ENCODE results near the gene MOV10L1.
A peak's percentile ranks its signal among the peaks of the same experiment; 100 is the strongest.

The MOV10L1 gene

DNA sequence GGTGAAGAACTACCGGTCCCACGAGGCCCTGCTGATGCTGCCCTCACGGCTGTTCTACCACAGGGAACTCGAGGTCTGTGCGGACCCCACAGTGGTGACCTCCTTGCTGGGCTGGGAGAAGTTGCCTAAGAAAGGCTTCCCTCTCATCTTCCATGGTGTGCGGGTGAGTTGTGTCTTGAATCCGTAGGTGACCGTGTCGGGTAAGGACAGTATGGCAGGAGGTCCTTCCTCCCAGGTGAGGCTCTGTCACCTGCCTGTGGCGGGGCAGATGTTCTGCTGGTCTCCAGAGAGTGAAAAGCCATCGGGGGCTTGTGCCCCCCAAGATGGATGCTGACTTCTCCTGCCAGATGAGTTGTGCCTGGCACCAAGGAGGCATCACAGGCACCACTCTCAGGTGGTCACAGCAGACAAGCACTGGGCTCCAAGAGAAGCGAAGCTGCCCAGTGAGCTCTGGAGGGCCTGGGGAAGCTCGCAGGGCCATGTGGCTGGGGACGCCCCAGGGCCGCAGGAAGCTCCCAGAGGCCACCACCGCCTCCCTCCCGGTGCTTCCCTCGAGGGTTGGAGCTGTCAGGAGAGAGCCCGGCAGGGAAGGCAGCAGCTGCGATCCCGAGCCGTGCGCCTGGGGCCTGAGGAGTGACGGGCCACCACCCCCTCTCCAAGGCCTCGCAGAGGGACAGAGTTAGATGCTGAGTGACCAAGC lies 63.4 kb downstream of the MOV10L1 start:
- no peak overlapping the region for H2AK5ac ChIP-seq (ENCODE audit: low read depth, low read length)
- peaks cover 2% of the 10 kb centered on the region for H3K79me1 ChIP-seq (ENCODE audit: low read depth, low read length)
- H2BK120ac ChIP-seq (ENCODE audit: low read depth, low read length): no peak overlapping the region
- no peak overlapping the region for H4K8ac ChIP-seq (ENCODE audit: low read depth, low read length)
- H2BK15ac ChIP-seq (ENCODE audit: low read length): no peak overlapping the region
- no peak overlapping the region for H3K4me2 ChIP-seq (ENCODE audit: insufficient read depth, low read length, poor library complexity, severe bottlenecking)
- H4K91ac ChIP-seq (ENCODE audit: low read depth, low read length, poor library complexity): no peak overlapping the region
- no peak overlapping the region for H3K23ac ChIP-seq (ENCODE audit: low read depth, low read length, poor library complexity)
- no peaks in the 10 kb centered on the region for H3K4me1 ChIP-seq (ENCODE audit: control insufficient read depth in 2 of 2, insufficient read depth in 1 of 2, low read depth in 1 of 2, low read length in 2 of 2)
- H2AFZ ChIP-seq (ENCODE audit: low read length): no peak overlapping the region
- H3K27me3 ChIP-seq (ENCODE audit: control insufficient read depth in 3 of 3, insufficient read depth in 3 of 3, low read depth in 1 of 3, low read length in 3 of 3): peaks cover 0 to 15% (median 0%) of the 10 kb centered on the region in 3 experiments
- H3K4ac ChIP-seq (ENCODE audit: low read length): no peak overlapping the region
- H2BK5ac ChIP-seq (ENCODE audit: low read length): peak overlapping the region; percentile 22
- H3K36me3 ChIP-seq (replicated peaks in 1 of 2; ENCODE audit: control insufficient read depth in 2 of 2, insufficient read depth in 2 of 2, low read length in 2 of 2): no peaks in the 10 kb centered on the region
- H3K14ac ChIP-seq (ENCODE audit: low read length): peak overlapping the region; percentile 76
- H3K27ac ChIP-seq (replicated peaks; ENCODE audit: low read length): no peak overlapping the region
- no peak overlapping the region for H2BK12ac ChIP-seq (ENCODE audit: low read length)
- no peak overlapping the region for H3K18ac ChIP-seq (ENCODE audit: low read length)
- no peaks in the 10 kb centered on the region for H3K9me3 ChIP-seq (replicated peaks in 1 of 2; ENCODE audit: control insufficient read depth in 2 of 2, insufficient read depth in 1 of 2, low read depth in 1 of 2, low read length in 2 of 2)
- H3K4me3 ChIP-seq (ENCODE audit: low read length in 2 of 2): no peak overlapping the region
- no peak overlapping the region for H3K9ac ChIP-seq (ENCODE audit: low read depth, low read length, poor library complexity)
- no CpG with 5 or more reads among the region's 25 CpGs for WGBS, 2 donors (ENCODE audit: extremely low coverage in 2 of 2, insufficient read length in 2 of 2, insufficient replicate concordance in 1 of 2)
- no peak for DNase-seq (ENCODE audit: low spot score)

DNA sequence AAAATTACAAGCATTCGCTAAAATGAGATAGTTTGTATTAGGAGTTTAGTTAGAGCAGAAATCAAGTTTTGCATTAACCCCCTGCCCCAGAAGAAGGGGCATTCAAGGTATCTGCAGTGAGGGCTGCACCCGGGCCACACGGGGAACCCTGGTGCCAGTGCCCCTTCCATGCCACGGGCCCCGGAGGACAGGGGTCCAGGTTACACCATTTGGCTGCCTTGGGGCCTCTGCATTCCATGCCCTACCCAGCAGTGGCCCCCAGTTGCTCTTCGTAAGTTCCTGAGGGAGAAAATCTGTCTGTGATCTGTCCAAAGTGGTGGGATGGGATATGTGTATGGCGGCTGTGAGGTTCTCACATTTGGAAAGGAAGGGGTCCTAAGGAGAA lies 63.9 kb downstream of the MOV10L1 start:
- Histone ChIP-seq H3K23ac (ENCODE audit: low read depth, low read length, poor library complexity) (no peak overlapping the region), H2BK120ac (ENCODE audit: low read depth, low read length) (no peak overlapping the region), H3K79me1 (ENCODE audit: low read depth, low read length) (peaks cover 2% of the 10 kb centered on the region), H3K18ac (ENCODE audit: low read length) (peak overlapping the region; percentile 45), H2AFZ (ENCODE audit: low read length) (no peak overlapping the region), H2AK5ac (ENCODE audit: low read depth, low read length) (peak overlapping the region; percentile 51), H3K9me3 (replicated peaks in 1 of 2; ENCODE audit: control insufficient read depth in 2 of 2, insufficient read depth in 1 of 2, low read depth in 1 of 2, low read length in 2 of 2) (no peaks in the 10 kb centered on the region), H4K91ac (ENCODE audit: low read depth, low read length, poor library complexity) (no peak overlapping the region), H3K4ac (ENCODE audit: low read length) (no peak overlapping the region), H3K4me2 (ENCODE audit: insufficient read depth, low read length, poor library complexity, severe bottlenecking) (no peak overlapping the region), H3K4me3 (ENCODE audit: low read length in 2 of 2) (no peak overlapping the region), H3K14ac (ENCODE audit: low read length) (no peak overlapping the region), H2BK12ac (ENCODE audit: low read length) (no peak overlapping the region), H4K8ac (ENCODE audit: low read depth, low read length) (no peak overlapping the region), H3K4me1 (ENCODE audit: control insufficient read depth in 2 of 2, insufficient read depth in 1 of 2, low read depth in 1 of 2, low read length in 2 of 2) (no peaks in the 10 kb centered on the region), H3K9ac (ENCODE audit: low read depth, low read length, poor library complexity) (no peak overlapping the region), H3K36me3 (replicated peaks in 1 of 2; ENCODE audit: control insufficient read depth in 2 of 2, insufficient read depth in 2 of 2, low read length in 2 of 2) (no peaks in the 10 kb centered on the region), H2BK15ac (ENCODE audit: low read length) (no peak overlapping the region), H3K27me3 (ENCODE audit: control insufficient read depth in 3 of 3, insufficient read depth in 3 of 3, low read depth in 1 of 3, low read length in 3 of 3) (peaks cover 0 to 20% (median 0%) of the 10 kb centered on the region in 3 experiments), H2BK5ac (ENCODE audit: low read length) (peak overlapping the region; percentile 22), H3K27ac (replicated peaks; ENCODE audit: low read length) (no peak overlapping the region)
- no peak for DNase-seq (ENCODE audit: low spot score)
- no CpG with 5 or more reads among the region's 7 CpGs for WGBS, 2 donors (ENCODE audit: extremely low coverage in 2 of 2, insufficient read length in 2 of 2, insufficient replicate concordance in 1 of 2)

DNA sequence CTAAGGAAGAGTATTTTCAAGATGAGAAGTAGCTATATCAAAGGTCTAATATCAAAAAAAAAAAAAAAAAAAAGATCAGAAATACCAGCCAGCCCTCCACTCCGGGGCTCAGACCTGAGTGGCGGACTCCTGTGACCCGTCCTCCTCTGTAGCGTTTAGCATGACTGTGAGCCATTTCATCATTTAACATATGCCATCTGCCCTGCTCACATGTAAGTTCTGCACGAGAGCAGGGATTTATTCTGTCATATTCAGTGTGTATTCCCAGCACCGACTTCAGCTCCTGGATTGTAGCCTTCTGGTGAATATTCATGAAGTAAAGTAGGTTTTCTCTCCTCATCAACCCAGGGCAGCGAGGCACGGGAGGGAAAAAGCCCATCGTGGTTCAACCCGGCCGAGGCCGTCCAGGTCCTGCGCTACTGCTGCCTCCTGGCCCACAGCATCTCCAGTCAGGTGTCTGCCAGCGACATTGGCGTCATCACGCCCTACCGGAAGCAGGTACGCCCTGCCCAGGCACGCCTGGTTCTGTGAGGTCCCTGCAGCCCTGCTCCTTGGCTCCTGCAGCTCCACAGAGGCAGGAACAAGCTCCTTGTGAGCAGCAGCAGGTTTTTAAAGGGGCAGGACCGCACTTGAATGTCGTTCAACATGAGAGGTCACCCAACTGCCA lies 68.0 kb downstream of the MOV10L1 start:
- H2BK15ac ChIP-seq (ENCODE audit: low read length): no peak overlapping the region
- no peaks in the 10 kb centered on the region for H3K9me3 ChIP-seq (replicated peaks in 1 of 2; ENCODE audit: control insufficient read depth in 2 of 2, insufficient read depth in 1 of 2, low read depth in 1 of 2, low read length in 2 of 2)
- H3K27me3 ChIP-seq (ENCODE audit: control insufficient read depth in 3 of 3, insufficient read depth in 3 of 3, low read depth in 1 of 3, low read length in 3 of 3): peaks cover 0 to 28% (median 0%) of the 10 kb centered on the region in 3 experiments
- no peak overlapping the region for H2BK5ac ChIP-seq (ENCODE audit: low read length)
- H3K27ac ChIP-seq (replicated peaks; ENCODE audit: low read length): no peak overlapping the region
- H2BK12ac ChIP-seq (ENCODE audit: low read length): peak overlapping the region; percentile 94
- no peaks in the 10 kb centered on the region for H3K36me3 ChIP-seq (replicated peaks in 1 of 2; ENCODE audit: control insufficient read depth in 2 of 2, insufficient read depth in 2 of 2, low read length in 2 of 2)
- no peak overlapping the region for H3K4me2 ChIP-seq (ENCODE audit: insufficient read depth, low read length, poor library complexity, severe bottlenecking)
- H2AFZ ChIP-seq (ENCODE audit: low read length): no peak overlapping the region
- H3K79me1 ChIP-seq (ENCODE audit: low read depth, low read length): no peaks in the 10 kb centered on the region
- no CpG with 5 or more reads among the region's 21 CpGs for WGBS, 2 donors (ENCODE audit: extremely low coverage in 2 of 2, insufficient read length in 2 of 2, insufficient replicate concordance in 1 of 2)
- no peak overlapping the region for H4K91ac ChIP-seq (ENCODE audit: low read depth, low read length, poor library complexity)
- H3K9ac ChIP-seq (ENCODE audit: low read depth, low read length, poor library complexity): no peak overlapping the region
- peaks cover 0 to 2% of the 10 kb centered on the region in 2 donors for H3K4me1 ChIP-seq (ENCODE audit: control insufficient read depth in 2 of 2, insufficient read depth in 1 of 2, low read depth in 1 of 2, low read length in 2 of 2)
- peak overlapping the region; percentile 52 for H3K18ac ChIP-seq (ENCODE audit: low read length)
- H3K4ac ChIP-seq (ENCODE audit: low read length): no peak overlapping the region
- H2BK120ac ChIP-seq (ENCODE audit: low read depth, low read length): no peak overlapping the region
- H3K23ac ChIP-seq (ENCODE audit: low read depth, low read length, poor library complexity): no peak overlapping the region
- no peak for DNase-seq (ENCODE audit: low spot score)
- H2AK5ac ChIP-seq (ENCODE audit: low read depth, low read length): no peak overlapping the region
- peak overlapping the region in 1 of 2 donors; percentile 19 for H3K4me3 ChIP-seq (ENCODE audit: low read length in 2 of 2)
- no peak overlapping the region for H4K8ac ChIP-seq (ENCODE audit: low read depth, low read length)
- H3K14ac ChIP-seq (ENCODE audit: low read length): no peak overlapping the region

DNA sequence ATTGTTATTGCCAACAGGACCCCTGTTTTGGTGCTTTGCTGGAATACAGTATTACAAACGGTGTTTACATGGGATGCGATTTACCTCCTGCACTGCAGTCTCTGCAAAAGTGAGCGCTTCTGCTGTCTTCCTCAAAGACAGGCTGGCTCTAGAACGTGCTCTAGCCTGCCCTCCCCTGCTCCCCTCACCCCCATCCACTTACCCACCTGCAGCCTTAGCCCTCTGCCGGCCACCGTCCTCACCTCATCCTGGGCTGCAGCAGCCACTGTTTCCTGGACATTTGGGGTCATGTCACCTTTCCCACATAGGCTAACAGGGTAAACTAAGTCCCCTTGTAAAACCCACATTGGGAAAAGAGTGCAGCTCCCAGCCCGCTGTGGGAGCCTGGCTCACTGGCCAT lies 71.1 kb downstream of the MOV10L1 start:
- Histone ChIP-seq H3K14ac (ENCODE audit: low read length) (no peak overlapping the region), H3K27ac (replicated peaks; ENCODE audit: low read length) (no peak overlapping the region), H3K79me1 (ENCODE audit: low read depth, low read length) (no peaks in the 10 kb centered on the region), H2BK120ac (ENCODE audit: low read depth, low read length) (no peak overlapping the region), H2AFZ (ENCODE audit: low read length) (no peak overlapping the region), H3K18ac (ENCODE audit: low read length) (peak overlapping the region; percentile 35), H3K4ac (ENCODE audit: low read length) (no peak overlapping the region), H3K4me1 (ENCODE audit: control insufficient read depth in 2 of 2, insufficient read depth in 1 of 2, low read depth in 1 of 2, low read length in 2 of 2) (peaks cover 0 to 2% of the 10 kb centered on the region in 2 donors), H2BK15ac (ENCODE audit: low read length) (no peak overlapping the region), H2BK12ac (ENCODE audit: low read length) (no peak overlapping the region), H3K27me3 (ENCODE audit: control insufficient read depth in 3 of 3, insufficient read depth in 3 of 3, low read depth in 1 of 3, low read length in 3 of 3) (peaks cover 0 to 29% (median 0%) of the 10 kb centered on the region in 3 experiments), H4K91ac (ENCODE audit: low read depth, low read length, poor library complexity) (no peak overlapping the region), H3K9ac (ENCODE audit: low read depth, low read length, poor library complexity) (no peak overlapping the region), H2AK5ac (ENCODE audit: low read depth, low read length) (no peak overlapping the region), H4K8ac (ENCODE audit: low read depth, low read length) (no peak overlapping the region), H3K9me3 (replicated peaks in 1 of 2; ENCODE audit: control insufficient read depth in 2 of 2, insufficient read depth in 1 of 2, low read depth in 1 of 2, low read length in 2 of 2) (peaks cover 0 to 1% of the 10 kb centered on the region in 2 donors), H3K23ac (ENCODE audit: low read depth, low read length, poor library complexity) (no peak overlapping the region), H3K4me2 (ENCODE audit: insufficient read depth, low read length, poor library complexity, severe bottlenecking) (no peak overlapping the region), H3K36me3 (replicated peaks in 1 of 2; ENCODE audit: control insufficient read depth in 2 of 2, insufficient read depth in 2 of 2, low read length in 2 of 2) (no peaks in the 10 kb centered on the region), H3K4me3 (ENCODE audit: low read length in 2 of 2) (no peak overlapping the region), H2BK5ac (ENCODE audit: low read length) (peak overlapping the region; percentile 4)
- no CpG with 5 or more reads among the region's 7 CpGs for WGBS, 2 donors (ENCODE audit: extremely low coverage in 2 of 2, insufficient read length in 2 of 2, insufficient replicate concordance in 1 of 2)
- no peak for DNase-seq (ENCODE audit: low spot score)
